Mammary epithelial cell (primary cell): Measurements from ENCODE around the gene NDST4.

Experiments used
- EZH2 ChIP-seq: IDR thresholded peaks from 2 replicates; pipeline ENCODE4 v1.6.1; 2012; ENCODE audit warnings: low read length, inconsistent platforms, borderline replicate concordance
- TF ChIP-seq, protein P1 (sequence below), 2 donors: IDR thresholded peaks in 1 of 2; conservative IDR thresholded peaks in 1 of 2; 2 replicates each; pipeline ENCODE4 v1.5.1; 2011 to 2012; ENCODE audit warnings: inconsistent platforms in 2 of 2, low read length in 2 of 2, mild to moderate bottlenecking in 2 of 2, control low read depth in 1 of 2, low read depth in 1 of 2; ENCODE audit not compliant: insufficient read depth in 1 of 2; ENCODE audit errors: extremely low read depth in 1 of 2

DNA sequence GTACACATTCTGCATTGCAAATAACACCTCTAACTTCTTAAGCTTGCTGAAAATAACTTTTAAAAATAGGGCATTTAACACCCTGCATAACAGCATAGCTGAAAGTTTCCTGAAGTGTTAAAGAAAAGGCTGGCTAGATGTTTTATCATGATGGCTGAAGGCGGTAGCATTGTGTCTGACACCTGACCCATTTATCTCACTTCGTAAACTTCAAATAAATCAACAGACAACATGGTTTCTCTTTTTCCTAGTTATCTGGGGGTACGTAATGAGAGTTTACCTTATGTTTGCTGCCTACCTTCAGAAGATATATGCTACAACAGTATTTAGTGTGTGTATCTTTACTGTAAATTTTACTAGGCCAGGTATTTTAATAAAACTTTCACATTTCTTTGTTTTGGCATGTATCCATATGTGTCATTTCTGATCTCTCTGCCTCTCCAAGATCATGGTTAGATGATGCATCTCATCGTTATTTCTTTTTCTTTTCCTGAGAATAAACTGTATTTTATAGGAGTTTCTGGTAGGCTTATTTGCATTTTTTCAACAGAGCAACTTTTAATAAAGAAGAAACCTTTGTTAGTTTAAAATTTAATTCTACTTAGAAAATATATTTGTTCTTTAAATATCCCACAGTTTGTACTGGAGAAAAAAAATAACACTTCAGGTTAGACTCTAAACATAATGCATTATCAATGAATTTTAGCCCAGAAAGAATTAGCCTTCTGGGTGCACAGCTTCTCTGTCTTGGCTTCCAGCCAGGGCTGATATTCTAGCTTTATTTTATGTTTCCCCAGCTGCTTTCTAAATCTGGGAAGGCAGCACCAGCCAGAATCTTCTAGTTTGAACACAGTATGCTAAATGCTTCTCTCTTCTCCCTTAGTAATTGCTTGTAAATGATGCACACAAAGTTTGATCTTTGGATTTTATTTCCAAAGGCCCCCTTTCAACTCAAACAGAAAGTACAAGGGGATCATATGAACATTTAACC is 2.9 kb downstream of the NDST4 start:
- TF ChIP-seq, protein P1, sequence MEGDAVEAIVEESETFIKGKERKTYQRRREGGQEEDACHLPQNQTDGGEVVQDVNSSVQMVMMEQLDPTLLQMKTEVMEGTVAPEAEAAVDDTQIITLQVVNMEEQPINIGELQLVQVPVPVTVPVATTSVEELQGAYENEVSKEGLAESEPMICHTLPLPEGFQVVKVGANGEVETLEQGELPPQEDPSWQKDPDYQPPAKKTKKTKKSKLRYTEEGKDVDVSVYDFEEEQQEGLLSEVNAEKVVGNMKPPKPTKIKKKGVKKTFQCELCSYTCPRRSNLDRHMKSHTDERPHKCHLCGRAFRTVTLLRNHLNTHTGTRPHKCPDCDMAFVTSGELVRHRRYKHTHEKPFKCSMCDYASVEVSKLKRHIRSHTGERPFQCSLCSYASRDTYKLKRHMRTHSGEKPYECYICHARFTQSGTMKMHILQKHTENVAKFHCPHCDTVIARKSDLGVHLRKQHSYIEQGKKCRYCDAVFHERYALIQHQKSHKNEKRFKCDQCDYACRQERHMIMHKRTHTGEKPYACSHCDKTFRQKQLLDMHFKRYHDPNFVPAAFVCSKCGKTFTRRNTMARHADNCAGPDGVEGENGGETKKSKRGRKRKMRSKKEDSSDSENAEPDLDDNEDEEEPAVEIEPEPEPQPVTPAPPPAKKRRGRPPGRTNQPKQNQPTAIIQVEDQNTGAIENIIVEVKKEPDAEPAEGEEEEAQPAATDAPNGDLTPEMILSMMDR (conservative IDR thresholded peaks at IDR 0.05 in 1 of 2, IDR thresholded peaks at IDR 0.05 in 1 of 2; ENCODE audit: extremely low read depth in 1 of 2, insufficient read depth in 1 of 2, low read depth in 1 of 2, low read length in 2 of 2): no peak
- TF ChIP-seq EZH2: no peak
